ENCODE measurements around the gene KCNN3.

Gene KCNN3

GRCh38 chr1:154760469-154760933, 109.6 kb downstream of the KCNN3 start (continued):
- TF ChIP-seq SCRT1 (tag by site-specific recombination; IDR thresholded peaks at IDR 0.05; ENCODE audit: borderline replicate concordance): no peak
- no peak for TF ChIP-seq ZNF16 (tag by site-specific recombination; IDR thresholded peaks at IDR 0.05; ENCODE audit: low read depth)
- no peak for TF ChIP-seq ZFP69B (tag by site-specific recombination; IDR thresholded peaks at IDR 0.05)
- no peak for TF ChIP-seq ZNF174 (tag by site-specific recombination; IDR thresholded peaks at IDR 0.05)
- no peak for TF ChIP-seq ZNF518A (tag by site-specific recombination; conservative IDR thresholded peaks at IDR 0.05; ENCODE audit: low read depth)
- TF ChIP-seq ZNF140 (tag by site-specific recombination; IDR thresholded peaks at IDR 0.05): no peak
- no peak for TF ChIP-seq ZNF626 (tag by site-specific recombination; IDR thresholded peaks at IDR 0.05)
- TF ChIP-seq ZNF830 (tag by site-specific recombination; IDR thresholded peaks at IDR 0.05; ENCODE audit: low read depth): no peak
- TF ChIP-seq ZNF529 (tag by site-specific recombination; IDR thresholded peaks at IDR 0.05; ENCODE audit: insufficient replicate concordance): no peak
- no peak for TF ChIP-seq ZNF747 (tag by site-specific recombination; IDR thresholded peaks at IDR 0.05)
- no peak for TF ChIP-seq ZNF350 (tag by site-specific recombination; IDR thresholded peaks at IDR 0.05)
- no peak for TF ChIP-seq ZNF701 (tag by site-specific recombination; IDR thresholded peaks at IDR 0.05)
- no peak for TF ChIP-seq ZNF132 (tag by site-specific recombination; IDR thresholded peaks at IDR 0.05; ENCODE audit: borderline replicate concordance)
- no peak for TF ChIP-seq ZFP3 (tag by site-specific recombination; IDR thresholded peaks at IDR 0.05; ENCODE audit: low read depth)
- 0 out of 2 replicates have a peak, but pooled peaks have one; percentile 15 for TF ChIP-seq SP3 (tag by site-specific recombination; IDR thresholded peaks at IDR 0.05)
- 0 out of 2 replicates have a peak, but pooled peaks have one; percentile 17 for TF ChIP-seq MZF1 (tag by site-specific recombination; IDR thresholded peaks at IDR 0.05; ENCODE audit: borderline replicate concordance)
- TF ChIP-seq, protein P1, sequence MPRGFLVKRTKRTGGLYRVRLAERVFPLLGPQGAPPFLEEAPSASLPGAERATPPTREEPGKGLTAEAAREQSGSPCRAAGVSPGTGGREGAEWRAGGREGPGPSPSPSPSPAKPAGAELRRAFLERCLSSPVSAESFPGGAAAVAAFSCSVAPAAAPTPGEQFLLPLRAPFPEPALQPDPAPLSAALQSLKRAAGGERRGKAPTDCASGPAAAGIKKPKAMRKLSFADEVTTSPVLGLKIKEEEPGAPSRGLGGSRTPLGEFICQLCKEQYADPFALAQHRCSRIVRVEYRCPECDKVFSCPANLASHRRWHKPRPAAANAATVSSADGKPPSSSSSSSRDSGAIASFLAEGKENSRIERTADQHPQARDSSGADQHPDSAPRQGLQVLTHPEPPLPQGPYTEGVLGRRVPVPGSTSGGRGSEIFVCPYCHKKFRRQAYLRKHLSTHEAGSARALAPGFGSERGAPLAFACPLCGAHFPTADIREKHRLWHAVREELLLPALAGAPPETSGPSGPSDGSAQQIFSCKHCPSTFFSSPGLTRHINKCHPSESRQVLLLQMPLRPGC (tag by site-specific recombination; IDR thresholded peaks at IDR 0.05): no peak
- TF ChIP-seq ZNF548 (tag by site-specific recombination; IDR thresholded peaks at IDR 0.05): no peak
- TF ChIP-seq, protein P2, sequence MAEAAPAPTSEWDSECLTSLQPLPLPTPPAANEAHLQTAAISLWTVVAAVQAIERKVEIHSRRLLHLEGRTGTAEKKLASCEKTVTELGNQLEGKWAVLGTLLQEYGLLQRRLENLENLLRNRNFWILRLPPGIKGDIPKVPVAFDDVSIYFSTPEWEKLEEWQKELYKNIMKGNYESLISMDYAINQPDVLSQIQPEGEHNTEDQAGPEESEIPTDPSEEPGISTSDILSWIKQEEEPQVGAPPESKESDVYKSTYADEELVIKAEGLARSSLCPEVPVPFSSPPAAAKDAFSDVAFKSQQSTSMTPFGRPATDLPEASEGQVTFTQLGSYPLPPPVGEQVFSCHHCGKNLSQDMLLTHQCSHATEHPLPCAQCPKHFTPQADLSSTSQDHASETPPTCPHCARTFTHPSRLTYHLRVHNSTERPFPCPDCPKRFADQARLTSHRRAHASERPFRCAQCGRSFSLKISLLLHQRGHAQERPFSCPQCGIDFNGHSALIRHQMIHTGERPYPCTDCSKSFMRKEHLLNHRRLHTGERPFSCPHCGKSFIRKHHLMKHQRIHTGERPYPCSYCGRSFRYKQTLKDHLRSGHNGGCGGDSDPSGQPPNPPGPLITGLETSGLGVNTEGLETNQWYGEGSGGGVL (tag by site-specific recombination; IDR thresholded peaks at IDR 0.05): no peak
- TF ChIP-seq ZNF654 (tag by site-specific recombination; IDR thresholded peaks at IDR 0.05; ENCODE audit: low read depth): no peak
- no peak for TF ChIP-seq YY2 (tag by site-specific recombination; IDR thresholded peaks at IDR 0.05)
- no peak for TF ChIP-seq ZNF624 (tag by site-specific recombination; IDR thresholded peaks at IDR 0.05)
- TF ChIP-seq ZBTB21 (tag by site-specific recombination; IDR thresholded peaks at IDR 0.05): no peak
- TF ChIP-seq GLI4 (tag by site-specific recombination; IDR thresholded peaks at IDR 0.05): no peak
- no peak for TF ChIP-seq HOXA7 (CRISPR knock-in tag; IDR thresholded peaks at IDR 0.05; ENCODE audit: borderline replicate concordance)
- peak; percentile 49; the same call in 1 of the 2 replicates for TF ChIP-seq ZXDB (tag by site-specific recombination; IDR thresholded peaks at IDR 0.05)
- no peak for TF ChIP-seq ZFP41 (tag by site-specific recombination; IDR thresholded peaks at IDR 0.05; ENCODE audit: borderline replicate concordance)
- TF ChIP-seq BCL11A (tag by site-specific recombination; IDR thresholded peaks at IDR 0.05; ENCODE audit: low read depth): no peak
- no peak for TF ChIP-seq RBAK (tag by site-specific recombination; IDR thresholded peaks at IDR 0.05)
- TF ChIP-seq, protein P3, sequence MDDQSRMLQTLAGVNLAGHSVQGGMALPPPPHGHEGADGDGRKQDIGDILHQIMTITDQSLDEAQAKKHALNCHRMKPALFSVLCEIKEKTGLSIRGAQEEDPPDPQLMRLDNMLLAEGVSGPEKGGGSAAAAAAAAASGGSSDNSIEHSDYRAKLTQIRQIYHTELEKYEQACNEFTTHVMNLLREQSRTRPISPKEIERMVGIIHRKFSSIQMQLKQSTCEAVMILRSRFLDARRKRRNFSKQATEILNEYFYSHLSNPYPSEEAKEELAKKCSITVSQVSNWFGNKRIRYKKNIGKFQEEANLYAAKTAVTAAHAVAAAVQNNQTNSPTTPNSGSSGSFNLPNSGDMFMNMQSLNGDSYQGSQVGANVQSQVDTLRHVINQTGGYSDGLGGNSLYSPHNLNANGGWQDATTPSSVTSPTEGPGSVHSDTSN (CRISPR knock-in tag; IDR thresholded peaks at IDR 0.05): no peak; the same call in 1 of the 2 replicates
- no peak for TF ChIP-seq HOXD13 (CRISPR knock-in tag; IDR thresholded peaks at IDR 0.05; ENCODE audit: borderline replicate concordance)
- TF ChIP-seq SALL2 (tag by site-specific recombination; IDR thresholded peaks at IDR 0.05; ENCODE audit: borderline replicate concordance): no peak
- no peak for TF ChIP-seq ZNF175 (tag by site-specific recombination; IDR thresholded peaks at IDR 0.05)
